Upper lobe of left lung (tissue), 6 donors: ENCODE measurements around the gene ALDH3A1. TPM values are rescaled to one million over a fixed set of nuclear protein-coding genes. Genes with fewer than 3 reads are reported as not detected.
A peak's percentile ranks its signal among the peaks of the same experiment; 100 is the strongest.

ENCODE experiments used
- ATAC-seq, 2 donors: fragments of 200-7000 bp; cut with Tn5 transposase; one replicate each; pipeline ENCODE4 v1.9.1; 2022; ENCODE audit warnings: mild to moderate bottlenecking in 2 of 2, moderate library complexity in 2 of 2; ENCODE audit not compliant: low FRiP score in 2 of 2
- DNase-seq, 2 donors: peaks; one replicate each; pipeline ENCODE4 v3.0.0-alpha.2; 2019 to 2020
- H3K27ac ChIP-seq, 4 donors: fragments of 200-600 bp; sonication (generic); one replicate each; pipeline ENCODE4 v1.5.1; 2016 to 2019
- H3K27me3 ChIP-seq, 4 donors: fragments of 200-600 bp; sonication (generic); one replicate each; pipeline ENCODE4 v1.5.1; 2017 to 2019
- H3K36me3 ChIP-seq, 4 donors: fragments of 200-600 bp; sonication (generic); one replicate each; pipeline ENCODE4 v1.5.1; 2016 to 2019
- H3K4me1 ChIP-seq, 4 donors: fragments of 200-600 bp; sonication (generic); one replicate each; pipeline ENCODE4 v1.5.1; 2018 to 2019
- H3K4me3 ChIP-seq, 4 donors: fragments of 200-600 bp; sonication (generic); one replicate each; pipeline ENCODE4 v1.5.1; 2017 to 2019; ENCODE audit warnings: mild to moderate bottlenecking in 2 of 4, moderate library complexity in 1 of 4
- H3K9me3 ChIP-seq, 4 donors: fragments of 200-600 bp; sonication (generic); one replicate each; pipeline ENCODE4 v1.5.1; 2018 to 2019
- CTCF ChIP-seq, 6 experiments: fragments of 450-650 bp in 4 of 6; fragments of 200-600 bp in 2 of 6; sonication (generic) in 2 of 6; IDR thresholded peaks; one replicate each; pipeline ENCODE4 v1.5.1; 2016 to 2019; ENCODE audit warnings: antibody characterized with exemption in 6 of 6
- EP300 ChIP-seq, 4 donors: sonication (generic); formaldehyde crosslinking; IDR thresholded peaks; one replicate each; pipeline ENCODE4 v1.5.1; 2017; ENCODE audit warnings: antibody characterized with exemption in 4 of 4, control low read depth in 2 of 4
- POLR2A ChIP-seq, 4 donors: fragments of 450-650 bp; IDR thresholded peaks; one replicate each; pipeline ENCODE4 v1.5.1; 2016 to 2017; ENCODE audit warnings: antibody characterized with exemption in 4 of 4, mild to moderate bottlenecking in 2 of 4
- POLR2AphosphoS5 ChIP-seq, 2 donors: sonication (generic); formaldehyde crosslinking; IDR thresholded peaks; one replicate each; pipeline ENCODE4 v1.5.1; 2017; ENCODE audit warnings: antibody characterized with exemption in 2 of 2
- WGBS, 2 donors: methylation state at CpG; one replicate each; pipeline ENCODE4 v1.1.5; 2017 to 2018; 5-methylcytosine and 5-hydroxymethylcytosine counted together
- total RNA-seq, 6 donors: library from RNA; depleted of rRNA in 4 of 6; stranded (reverse); fragments of >200 nt in 4 of 6; gene quantifications; one replicate each; pipeline versions ENCODE4 v1.1.0 to v1.2.1, GENCODE V29; 2016 to 2021
- donor health status: DM: no; HTN: no; CAD: no; lungs with moderate emphysema.
- donor health status: DM: no; HTN: yes; CAD: no; lungs with severe emphysema.

ALDH3A1 gene
- total RNA-seq, 6 donors from 2014 or later: 2.4 to 72.8 (median 9.1) TPM

DNA sequence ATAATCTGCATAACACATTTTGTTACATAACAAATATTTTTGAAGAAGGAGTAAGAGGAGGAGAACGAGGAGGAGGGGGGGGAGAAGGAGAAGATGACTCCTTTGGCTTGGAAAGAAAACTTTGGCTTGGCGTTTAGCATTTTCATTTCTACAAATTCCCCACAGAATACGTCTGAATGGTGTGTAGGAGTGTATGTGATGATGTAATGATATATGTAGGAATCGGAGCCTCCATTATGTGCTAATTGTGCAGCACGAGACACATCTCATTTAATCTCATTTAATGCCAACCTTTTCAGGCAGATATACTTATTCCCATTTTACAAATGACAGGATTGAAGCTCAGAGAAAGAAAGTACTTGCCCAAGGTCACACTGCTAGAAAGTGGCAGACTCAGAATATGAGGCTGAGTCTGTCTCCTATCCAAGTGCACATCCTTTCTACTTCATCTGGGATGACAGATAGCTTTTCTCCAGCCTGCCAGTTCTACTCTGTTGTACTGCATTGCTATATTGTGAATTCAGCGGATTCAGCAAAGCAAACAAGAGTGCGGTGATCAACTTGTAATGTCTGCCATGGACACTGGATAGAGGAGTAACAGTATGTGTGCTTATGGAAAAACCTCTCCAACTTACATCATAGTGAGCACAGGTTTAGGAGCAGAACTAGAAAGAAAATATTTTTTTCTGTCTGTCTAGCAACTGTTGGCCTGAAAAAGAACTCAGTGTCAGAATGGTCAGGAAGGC is 21.3 kb downstream of the ALDH3A1 start:
- Histone ChIP-seq H3K4me1 (peaks cover 32 to 47% (median 39%) of the 10 kb centered on the region in 4 donors), H3K27me3 (no peaks in the 10 kb centered on the region), H3K4me3 (no peak overlapping the region), H3K36me3 (no peaks in the 10 kb centered on the region), H3K27ac (peak overlapping the region; percentile 83 to 87 (median 84)), H3K9me3 (no peaks in the 10 kb centered on the region)
- no peak for TF ChIP-seq CTCF (IDR thresholded peaks at IDR 0.05)
- no peak for TF ChIP-seq POLR2AphosphoS5 (IDR thresholded peaks at IDR 0.05)
- no peak for TF ChIP-seq POLR2A (IDR thresholded peaks at IDR 0.05)
- TF ChIP-seq EP300 (IDR thresholded peaks at IDR 0.05): no peak
- DNase-seq (no peak), ATAC-seq (peak in 1 of 2 donors; percentile 28)
- whole genome bisulfite sequencing, 2 donors: 66 to 81% methylated on average over 7 of the region's 7 CpGs

DNA sequence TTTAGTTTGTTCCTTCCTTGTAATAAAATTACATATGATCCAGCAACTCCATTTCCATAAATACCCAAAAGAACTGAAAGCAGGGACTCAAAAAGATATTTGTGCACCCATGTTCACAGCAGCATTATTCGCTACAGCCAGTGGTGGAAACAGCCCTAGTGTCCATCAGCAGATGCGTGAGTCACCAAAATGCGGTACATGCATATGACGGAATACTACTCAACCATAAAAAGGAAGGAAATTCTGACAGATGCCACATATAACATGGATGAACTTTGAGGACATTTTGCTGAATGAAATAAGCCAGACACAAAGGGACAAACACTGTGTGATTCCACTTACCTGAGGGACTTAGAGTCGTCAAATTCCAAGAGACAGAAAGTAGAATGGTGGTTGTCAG is 22.6 kb downstream of the ALDH3A1 start:
- ATAC-seq (no peak), DNase-seq (peak in 1 of 2 donors; percentile 40)
- H3K4me3 ChIP-seq: no peak overlapping the region
- H3K27ac ChIP-seq: peak overlapping the region in 2 of 4 donors; percentile 67 to 71
- peaks cover 34 to 50% (median 42%) of the 10 kb centered on the region in 4 donors for H3K4me1 ChIP-seq
- H3K9me3 ChIP-seq: no peaks in the 10 kb centered on the region
- no peaks in the 10 kb centered on the region for H3K36me3 ChIP-seq
- 81 to 82% methylated on average over 5 of the region's 5 CpGs for WGBS, 2 donors
- TF ChIP-seq POLR2A (IDR thresholded peaks at IDR 0.05) (no peak), EP300 (IDR thresholded peaks at IDR 0.05) (no peak), CTCF (IDR thresholded peaks at IDR 0.05) (no peak), POLR2AphosphoS5 (IDR thresholded peaks at IDR 0.05) (no peak)
- H3K27me3 ChIP-seq: no peaks in the 10 kb centered on the region

DNA sequence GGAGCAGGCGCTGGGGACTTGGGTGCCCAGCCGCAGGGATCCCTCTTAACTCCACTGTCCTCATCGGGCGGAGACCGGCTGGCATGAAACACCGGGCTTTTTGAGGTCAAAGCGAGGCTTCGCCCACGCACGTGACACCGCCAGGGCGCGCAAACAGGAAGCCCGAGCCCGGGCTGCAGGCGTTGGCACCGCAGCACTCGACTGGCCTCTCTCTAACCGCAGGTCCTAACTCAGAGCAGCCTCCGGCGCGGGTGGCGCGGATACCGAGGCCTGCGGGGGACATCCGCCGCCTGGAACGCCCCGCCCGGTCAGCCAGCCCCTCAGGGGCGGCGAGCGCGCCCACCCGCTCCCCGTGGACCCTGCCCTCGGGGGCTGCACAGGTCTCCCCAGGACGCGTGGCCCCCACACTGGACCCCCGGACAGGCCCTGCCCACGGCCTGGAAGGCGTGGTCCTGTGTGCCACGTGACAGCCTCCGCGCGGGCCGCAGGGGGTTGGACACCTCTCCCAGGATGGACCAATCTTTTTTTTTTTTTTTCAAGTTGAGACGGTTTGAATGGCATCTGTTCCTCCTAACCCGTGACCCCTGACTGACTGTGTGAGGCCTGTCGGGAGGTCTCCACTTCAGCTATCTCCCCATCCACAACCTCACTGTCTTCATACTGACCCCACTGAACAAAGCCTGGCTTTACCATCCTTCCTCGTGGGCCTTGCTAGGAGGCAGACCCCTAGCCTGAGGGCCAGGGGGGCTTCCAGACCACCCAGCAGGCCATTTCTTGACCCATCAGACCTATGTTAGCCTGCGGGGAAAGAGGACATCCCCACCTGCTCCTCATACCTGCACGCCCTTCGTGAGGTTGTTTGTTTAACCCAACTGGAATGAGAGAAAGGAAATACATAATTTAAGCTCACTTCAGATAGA is 23.3 kb downstream of the ALDH3A1 start:
- H3K36me3 ChIP-seq: no peaks in the 10 kb centered on the region
- no peaks in the 10 kb centered on the region for H3K27me3 ChIP-seq
- H3K9me3 ChIP-seq: no peaks in the 10 kb centered on the region
- ATAC-seq (peak; percentile 68 to 72), DNase-seq (peak; percentile 87 to 92)
- WGBS, 2 donors: 44 to 75% methylated on average over 7 to 36 of the region's 55 CpGs
- H3K4me3 ChIP-seq: peak overlapping the region in 3 of 4 donors; percentile 25 to 44 (median 40)
- peaks cover 36 to 53% (median 45%) of the 10 kb centered on the region in 4 donors for H3K4me1 ChIP-seq
- peak overlapping the region; percentile 58 to 71 (median 66) for H3K27ac ChIP-seq
- TF ChIP-seq POLR2AphosphoS5 (IDR thresholded peaks at IDR 0.05): peak; percentile 24 to 34
- TF ChIP-seq POLR2A (IDR thresholded peaks at IDR 0.05): peak in 2 of 4 donors; percentile 6 to 72
- peak in 1 of 6 experiments; percentile 3 for TF ChIP-seq CTCF (IDR thresholded peaks at IDR 0.05)
- TF ChIP-seq EP300 (IDR thresholded peaks at IDR 0.05): no peak

- H3K4me3 ChIP-seq: peak overlapping the region in 2 of 4 donors; percentile 40 to 44
- TF ChIP-seq POLR2AphosphoS5 (IDR thresholded peaks at IDR 0.05) (no peak), EP300 (IDR thresholded peaks at IDR 0.05) (no peak), CTCF (IDR thresholded peaks at IDR 0.05) (no peak), POLR2A (IDR thresholded peaks at IDR 0.05) (no peak)
- ATAC-seq (no peak), DNase-seq (peak in 1 of 2 donors; percentile 15)
- 100% methylated on average over 1 of the region's 1 CpG for WGBS, 2 donors
- no peaks in the 10 kb centered on the region for H3K9me3 ChIP-seq
- no peaks in the 10 kb centered on the region for H3K27me3 ChIP-seq
- peak overlapping the region in 3 of 4 donors; percentile 58 to 71 (median 67) for H3K27ac ChIP-seq
- no peaks in the 10 kb centered on the region for H3K36me3 ChIP-seq
- H3K4me1 ChIP-seq: peaks cover 36 to 50% (median 43%) of the 10 kb centered on the region in 4 donors
Measured at GRCh38 chr17:19723964-19724363, 24.1 kb downstream of the ALDH3A1 start.
